BJ (cell line): ENCODE measurements around the gene NTMT2. TPM values are rescaled to one million over a fixed set of nuclear protein-coding genes. Genes with fewer than 3 reads are reported as not detected.

Experiments used
- CTCF ChIA-PET: fragments of 350-600 bp; formaldehyde crosslinking; extraction: SDS; loops from one replicate; lab custom pipeline; 2021; ENCODE audit warnings: antibody characterized with exemption, inconsistent platforms; lab: Yijun Ruan, JAX
- POLR2A ChIA-PET: fragments of 300-600 bp; sonication (Branson Sonifier 250); formaldehyde crosslinking; extraction: SDS; loops from one replicate; lab custom pipeline; 2021; ENCODE audit warnings: antibody characterized with exemption; lab: Charles Lee
- DNase-seq: peaks from one replicate; pipeline ENCODE4 v3.0.0-alpha.2; 2011; ENCODE audit warnings: low read depth
- H3K27me3 ChIP-seq: 2 replicates; pipeline ENCODE4 v1.6.0; 2011; ENCODE audit warnings: low read length; ENCODE audit not compliant: control insufficient read depth, insufficient read depth
- H3K36me3 ChIP-seq: 2 replicates; pipeline ENCODE4 v1.5.1; 2011; ENCODE audit warnings: low read length; ENCODE audit not compliant: control insufficient read depth, insufficient read depth
- H3K4me3 ChIP-seq: 2 replicates; pipeline ENCODE4 v1.5.1; 2011; ENCODE audit warnings: low read depth, mild to moderate bottlenecking, control low read depth, low read length
- CTCF ChIP-seq: IDR thresholded peaks from 2 replicates; pipeline ENCODE4 v1.5.1; 2011; ENCODE audit warnings: low read depth, mild to moderate bottlenecking, control low read depth, inconsistent platforms, low read length, moderate library complexity; ENCODE audit not compliant: insufficient read depth
- polyA plus RNA-seq: library from polyadenylated mRNA; depleted of rRNA; stranded (reverse); fragments of >200 nt; gene quantifications from 2 replicates; pipeline ENCODE4 v1.2.3, GENCODE V29; 2011

Gene NTMT2
- polyA plus RNA-seq, 1 experiment, result not detected

GRCh38 chr1:170210142-170210541 is 64.4 kb downstream of the NTMT2 start:
- no peak for TF ChIP-seq CTCF
- CTCF ChIA-PET, result no interaction called here
- Histone ChIP-seq H3K36me3 (no peaks in the 10 kb centered on the region), H3K27me3 (no peaks in the 10 kb centered on the region), H3K4me3 (no peak overlapping the region)
- POLR2A ChIA-PET, result no interaction called here
- DNase-seq, result no peak

- ChIA-PET CTCF (interaction anchor here (0.8 kb wide), 1 partner anchor 16 kb away, joined by 3 read pairs; no protein-coding TSS in a partner anchor), POLR2A (interaction anchor here (0.5 kb wide), 1 partner anchor 318 kb away, joined by 3 read pairs; no protein-coding TSS in a partner anchor)
- no peaks in the 10 kb centered on the region for H3K36me3 ChIP-seq
- no peak for TF ChIP-seq CTCF
- no peaks in the 10 kb centered on the region for H3K27me3 ChIP-seq
- no peak overlapping the region for H3K4me3 ChIP-seq
- DNase-seq, result no peak
Observed at GRCh38 chr1:170213596-170213995, 67.8 kb downstream of the NTMT2 start.

- POLR2A ChIA-PET, result no interaction called here
- no peak for TF ChIP-seq CTCF
- DNase-seq, result no peak
- CTCF ChIA-PET, result no interaction called here
- H3K36me3 ChIP-seq, result no peaks in the 10 kb centered on the region
- no peak overlapping the region for H3K4me3 ChIP-seq
- H3K27me3 ChIP-seq, result no peaks in the 10 kb centered on the region
Observed at GRCh38 chr1:170214117-170215032, 68.6 kb downstream of the NTMT2 start.

GRCh38 chr1:170215072-170215885 is 69.5 kb downstream of the NTMT2 start:
- Histone ChIP-seq H3K36me3 (no peaks in the 10 kb centered on the region), H3K27me3 (no peaks in the 10 kb centered on the region), H3K4me3 (no peak overlapping the region)
- POLR2A ChIA-PET, result no interaction called here
- TF ChIP-seq CTCF, result no peak
- no peak for DNase-seq
- CTCF ChIA-PET, result no interaction called here
